Left lung (tissue), 10 donors: ENCODE results near the gene PPFIA1. TPM values are rescaled to one million over a fixed set of nuclear protein-coding genes. Genes with fewer than 3 reads are reported as not detected.

Experiments used
- ATAC-seq: fragments of 200-7000 bp; cut with Tn5 transposase; one replicate; pipeline ENCODE4 v1.9.1; 2020; ENCODE audit warnings: moderate library complexity
- DNase-seq, 4 donors: peaks; one replicate each; pipeline ENCODE4 v3.0.0-alpha.2; 2013 to 2020
- H3K27ac ChIP-seq, 2 donors: fragments of 200-600 bp; sonication (generic) in 1 of 2; one replicate each; pipeline versions ENCODE4 v1.5.0 to v1.8.0; 2020 to 2021
- H3K27me3 ChIP-seq, 2 donors: fragments of 200-600 bp; sonication (generic) in 1 of 2; one replicate each; pipeline versions ENCODE4 v1.5.0 to v1.8.0; 2020 to 2021
- H3K36me3 ChIP-seq, 2 donors: fragments of 200-600 bp; sonication (generic) in 1 of 2; one replicate each; pipeline versions ENCODE4 v1.5.0 to v1.8.0; 2020 to 2021
- H3K4me1 ChIP-seq, 2 donors: fragments of 200-600 bp; one replicate each; pipeline ENCODE4 v1.8.0; 2021
- H3K4me3 ChIP-seq, 2 donors: fragments of 200-600 bp; sonication (generic) in 1 of 2; one replicate each; pipeline versions ENCODE4 v1.5.0 to v1.8.0; 2020 to 2021; ENCODE audit warnings: mild to moderate bottlenecking in 1 of 2
- H3K9me3 ChIP-seq, 2 donors: fragments of 200-600 bp; sonication (generic) in 1 of 2; one replicate each; pipeline versions ENCODE4 v1.5.0 to v1.8.0; 2020 to 2021
- intact Hi-C, 2 donors: fragments of 100-400 bp; cut with DNase I; formaldehyde crosslinking; loops; one replicate each; pipeline versions ENCODE4 v1.11.2 to v1.14.2; 2022
- polyA plus RNA-seq, 6 donors: library from polyadenylated mRNA; unstranded; fragments of 120-200 nt; gene quantifications; one replicate each; pipeline ENCODE4 v1.2.1, GENCODE V29; 2013; ENCODE audit not compliant: insufficient read length in 6 of 6
- total RNA-seq, 2 donors: library from RNA; stranded (reverse); fragmentation: NEBNext Ultra II Directional; extraction: Animal tissue kit (Norgen Biotek cat#: 25700); gene quantifications; one replicate each; pipeline ENCODE4 v1.2.1, GENCODE V29; 2021
- TF ChIP-seq, protein P1 (sequence below), 2 donors: fragments of 200-600 bp; sonication (generic) in 1 of 2; IDR thresholded peaks; one replicate each; pipeline versions ENCODE4 v1.5.0 to v1.8.0; 2021; ENCODE audit warnings: antibody characterized with exemption in 2 of 2
- donor health status: DM: no; HTN: yes; CAD: no.
- donor health status: DM: no; HTN: no; CAD: no.

The PPFIA1 gene
- total and polyA plus RNA-seq, 8 donors: 45.9 to 66.0 (median 51.3) TPM

DNA sequence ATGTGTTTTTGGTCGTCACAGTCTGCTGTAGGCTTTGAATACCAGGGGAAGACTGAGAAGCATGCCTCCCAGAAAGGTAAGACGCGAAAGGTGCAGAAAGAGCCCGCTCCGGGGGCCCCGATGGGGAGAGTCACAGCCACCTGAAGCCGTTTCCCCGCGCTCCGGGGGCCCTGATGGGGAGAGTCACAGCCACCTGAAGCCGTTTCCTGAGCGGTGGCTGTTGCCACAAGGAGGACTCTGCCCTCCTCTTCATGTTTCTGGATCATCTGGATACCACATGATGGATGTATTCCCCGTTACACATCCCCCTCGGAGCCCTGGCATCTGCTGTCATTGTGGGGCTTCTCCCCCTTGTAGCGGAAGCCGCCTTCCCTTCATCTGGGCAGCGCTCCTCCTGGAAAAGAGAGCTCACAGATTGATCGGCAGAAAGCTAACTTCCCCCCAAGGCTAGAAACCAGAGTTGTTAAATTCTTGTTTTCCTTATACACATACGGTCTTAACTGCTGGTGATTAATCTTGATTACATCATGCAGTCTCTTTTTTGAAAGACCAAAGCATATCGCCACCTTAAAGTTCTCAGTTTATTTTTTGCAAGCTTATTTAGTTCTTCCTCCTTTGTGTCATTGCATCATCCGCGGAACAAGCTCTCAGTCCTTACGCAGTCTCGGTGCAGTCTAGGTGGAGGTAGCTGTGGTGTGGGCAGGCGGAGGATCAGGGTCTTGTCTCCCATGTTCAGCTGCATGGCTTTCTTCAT is 145.3 kb downstream of the PPFIA1 start:
- peaks cover 0 to 90% of the 10 kb centered on the region in 2 donors for H3K27me3 ChIP-seq
- H3K4me3 ChIP-seq: no peak overlapping the region
- H3K9me3 ChIP-seq: no peaks in the 10 kb centered on the region
- TF ChIP-seq, protein P1, sequence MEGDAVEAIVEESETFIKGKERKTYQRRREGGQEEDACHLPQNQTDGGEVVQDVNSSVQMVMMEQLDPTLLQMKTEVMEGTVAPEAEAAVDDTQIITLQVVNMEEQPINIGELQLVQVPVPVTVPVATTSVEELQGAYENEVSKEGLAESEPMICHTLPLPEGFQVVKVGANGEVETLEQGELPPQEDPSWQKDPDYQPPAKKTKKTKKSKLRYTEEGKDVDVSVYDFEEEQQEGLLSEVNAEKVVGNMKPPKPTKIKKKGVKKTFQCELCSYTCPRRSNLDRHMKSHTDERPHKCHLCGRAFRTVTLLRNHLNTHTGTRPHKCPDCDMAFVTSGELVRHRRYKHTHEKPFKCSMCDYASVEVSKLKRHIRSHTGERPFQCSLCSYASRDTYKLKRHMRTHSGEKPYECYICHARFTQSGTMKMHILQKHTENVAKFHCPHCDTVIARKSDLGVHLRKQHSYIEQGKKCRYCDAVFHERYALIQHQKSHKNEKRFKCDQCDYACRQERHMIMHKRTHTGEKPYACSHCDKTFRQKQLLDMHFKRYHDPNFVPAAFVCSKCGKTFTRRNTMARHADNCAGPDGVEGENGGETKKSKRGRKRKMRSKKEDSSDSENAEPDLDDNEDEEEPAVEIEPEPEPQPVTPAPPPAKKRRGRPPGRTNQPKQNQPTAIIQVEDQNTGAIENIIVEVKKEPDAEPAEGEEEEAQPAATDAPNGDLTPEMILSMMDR (IDR thresholded peaks at IDR 0.05): no peak
- no peak for DNase-seq
- H3K27ac ChIP-seq: no peak overlapping the region
- ATAC-seq: no peak
- intact Hi-C loops: no loop called here
- H3K4me1 ChIP-seq: peaks cover 0 to 8% of the 10 kb centered on the region in 2 donors
- peaks cover 0 to 100% of the 10 kb centered on the region in 2 donors for H3K36me3 ChIP-seq

DNA sequence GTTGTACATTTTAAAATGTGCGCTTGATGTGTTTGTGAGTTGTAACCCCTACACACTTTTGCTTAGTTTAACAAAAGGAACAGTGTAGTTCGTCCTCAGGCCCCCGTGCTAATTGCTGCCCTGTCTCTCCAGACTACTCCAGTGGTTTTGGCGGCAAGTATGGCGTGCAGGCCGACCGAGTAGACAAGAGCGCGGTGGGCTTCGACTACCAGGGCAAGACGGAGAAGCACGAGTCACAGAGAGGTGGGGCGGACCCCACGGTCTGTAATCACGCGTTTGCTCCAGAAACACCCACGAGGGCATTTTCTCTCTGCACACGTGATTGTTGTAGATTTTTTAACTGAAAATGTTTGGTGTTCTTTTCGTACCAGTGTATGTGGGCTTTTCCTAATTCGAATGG is 146.4 kb downstream of the PPFIA1 start:
- H3K27me3 ChIP-seq: peaks cover 0 to 90% of the 10 kb centered on the region in 2 donors
- H3K4me1 ChIP-seq: peaks cover 0 to 8% of the 10 kb centered on the region in 2 donors
- ATAC-seq (no peak), DNase-seq (no peak)
- TF ChIP-seq, protein P1 (IDR thresholded peaks at IDR 0.05): no peak
- peaks cover 0 to 100% of the 10 kb centered on the region in 2 donors for H3K36me3 ChIP-seq
- no peaks in the 10 kb centered on the region for H3K9me3 ChIP-seq
- intact Hi-C loops: no loop called here
- no peak overlapping the region for H3K27ac ChIP-seq
- no peak overlapping the region for H3K4me3 ChIP-seq

DNA sequence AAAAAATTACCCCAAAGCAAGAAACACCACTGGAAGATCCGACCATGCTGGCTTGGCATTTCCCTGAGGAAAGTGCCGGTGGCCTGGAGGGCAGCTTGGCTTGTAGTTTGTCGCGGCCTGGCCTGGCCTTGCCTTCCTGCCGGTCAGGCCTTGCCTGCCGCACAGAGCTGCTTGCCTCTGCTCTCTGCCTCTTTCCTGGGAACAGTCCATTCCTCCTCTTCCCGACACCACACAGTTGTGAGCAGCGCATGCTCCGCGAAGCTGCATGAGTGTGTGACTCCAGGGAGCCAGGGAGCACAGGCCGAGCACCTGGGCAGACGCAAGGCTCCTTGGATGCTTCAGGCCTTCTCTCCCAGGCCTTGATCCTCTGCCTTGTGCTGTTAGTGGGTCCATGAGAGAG is 147.6 kb downstream of the PPFIA1 start:
- no peaks in the 10 kb centered on the region for H3K9me3 ChIP-seq
- H3K27ac ChIP-seq: no peak overlapping the region
- TF ChIP-seq, protein P1 (IDR thresholded peaks at IDR 0.05): no peak
- H3K27me3 ChIP-seq: peaks cover 0 to 90% of the 10 kb centered on the region in 2 donors
- ATAC-seq: no peak
- intact Hi-C loops: no loop called here
- peaks cover 0 to 8% of the 10 kb centered on the region in 2 donors for H3K4me1 ChIP-seq
- peak in 1 of 4 donors; percentile 41 for DNase-seq
- no peak overlapping the region for H3K4me3 ChIP-seq
- peaks cover 0 to 100% of the 10 kb centered on the region in 2 donors for H3K36me3 ChIP-seq

DNA sequence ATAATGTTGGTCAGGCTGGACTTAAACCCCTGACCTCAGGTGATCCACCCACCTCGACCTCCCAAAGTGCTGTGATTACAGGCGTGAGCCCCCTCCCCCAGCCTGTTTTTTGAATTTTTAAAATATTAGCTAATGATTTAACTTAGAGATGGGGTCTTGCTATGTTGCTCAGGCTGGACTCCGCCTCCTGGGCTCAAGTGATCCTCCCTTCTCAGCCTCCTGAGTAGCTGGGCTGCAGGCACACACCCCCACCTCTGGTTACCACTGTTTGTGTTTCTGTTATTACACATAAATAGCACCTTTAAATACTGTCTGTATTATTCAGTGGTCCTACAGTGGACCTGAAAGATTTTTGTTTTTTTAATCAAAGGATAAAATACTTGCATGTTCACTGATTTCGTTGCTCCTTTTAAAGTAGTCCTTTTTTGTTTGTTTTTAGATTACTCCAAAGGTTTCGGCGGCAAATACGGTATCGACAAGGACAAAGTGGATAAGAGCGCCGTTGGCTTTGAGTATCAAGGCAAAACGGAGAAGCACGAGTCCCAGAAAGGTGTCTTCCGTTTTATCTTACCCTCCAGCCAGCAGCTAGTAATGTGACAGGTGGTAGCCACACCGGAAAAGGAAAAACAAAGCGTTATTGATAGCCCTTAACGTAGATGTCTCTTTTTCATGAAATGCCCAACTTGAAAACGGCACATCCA is 149.0 kb downstream of the PPFIA1 start:
- Histone ChIP-seq H3K27me3 (peaks cover 0 to 90% of the 10 kb centered on the region in 2 donors), H3K27ac (no peak overlapping the region), H3K36me3 (peaks cover 0 to 95% of the 10 kb centered on the region in 2 donors), H3K4me3 (no peak overlapping the region), H3K9me3 (no peaks in the 10 kb centered on the region), H3K4me1 (peaks cover 0 to 16% of the 10 kb centered on the region in 2 donors)
- ATAC-seq (no peak), DNase-seq (no peak)
- TF ChIP-seq, protein P1 (IDR thresholded peaks at IDR 0.05): no peak
- intact Hi-C loops: no loop called here

DNA sequence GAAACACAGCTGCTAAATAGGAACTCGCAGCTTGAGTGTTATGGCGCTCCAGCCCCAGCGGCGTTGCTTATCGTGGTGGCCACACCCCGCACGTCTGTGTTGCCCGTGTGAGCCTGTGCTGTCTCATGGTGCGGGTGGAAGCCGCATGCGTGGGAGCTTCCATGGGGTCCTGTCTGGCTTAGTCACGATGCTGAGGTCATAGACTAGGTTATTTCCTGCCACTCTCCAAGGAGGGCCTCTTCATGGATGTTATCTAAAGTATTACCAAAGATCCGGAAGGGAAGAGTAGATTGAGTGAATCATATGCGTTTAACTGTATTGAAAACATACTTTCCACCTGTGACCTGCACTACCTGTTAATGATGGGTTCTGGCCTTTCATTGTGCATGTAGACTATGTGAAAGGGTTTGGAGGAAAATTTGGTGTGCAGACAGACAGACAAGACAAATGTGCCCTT is 149.5 kb downstream of the PPFIA1 start:
- peaks cover 0 to 95% of the 10 kb centered on the region in 2 donors for H3K36me3 ChIP-seq
- TF ChIP-seq, protein P1 (IDR thresholded peaks at IDR 0.05): no peak

More for the DNA sequence above, 149.5 kb downstream of the PPFIA1 start:
- no peak for DNase-seq
- no peak overlapping the region for H3K4me3 ChIP-seq
- intact Hi-C loops: no loop called here
- H3K4me1 ChIP-seq: peaks cover 0 to 18% of the 10 kb centered on the region in 2 donors
- ATAC-seq: no peak
- no peak overlapping the region for H3K27ac ChIP-seq
- peaks cover 0 to 90% of the 10 kb centered on the region in 2 donors for H3K27me3 ChIP-seq
- H3K9me3 ChIP-seq: no peaks in the 10 kb centered on the region
